ENCODE measurements around the gene EML2. TPM values are rescaled to one million over a fixed set of nuclear protein-coding genes. Genes with fewer than 3 reads are reported as not detected.

The EML2 gene
- total RNA-seq, 2 donors from 2014 or later: 18.7 to 22.5 TPM

- Histone ChIP-seq H3K36me3 (no peaks in the 10 kb centered on the region), H3K27ac (peak overlapping the region; percentile 59 to 76), H3K9me3 (peaks cover 0 to 3% of the 10 kb centered on the region in 2 donors), H3K4me1 (peaks cover 0 to 42% of the 10 kb centered on the region in 2 donors), H3K4me3 (no peak overlapping the region), H3K27me3 (no peaks in the 10 kb centered on the region)
- DNase-seq (ENCODE audit: low spot score): no peak
- TF ChIP-seq CTCF (IDR thresholded peaks at IDR 0.05): no peak
Measured at GRCh38 chr19:45568732-45569131, 70.5 kb downstream of the EML2 start.

GRCh38 chr19:45567609-45568008 is 71.6 kb downstream of the EML2 start:
- Histone ChIP-seq H3K4me1 (peaks cover 0 to 37% of the 10 kb centered on the region in 2 donors), H3K27ac (peak overlapping the region; percentile 59 to 76), H3K9me3 (peaks cover 0 to 3% of the 10 kb centered on the region in 2 donors), H3K27me3 (no peaks in the 10 kb centered on the region), H3K36me3 (no peaks in the 10 kb centered on the region), H3K4me3 (no peak overlapping the region)
- DNase-seq (ENCODE audit: low spot score): no peak
- TF ChIP-seq CTCF (IDR thresholded peaks at IDR 0.05): no peak

GRCh38 chr19:45564131-45564780 is 74.9 kb downstream of the EML2 start:
- H3K9me3 ChIP-seq: no peaks in the 10 kb centered on the region
- DNase-seq (ENCODE audit: low spot score): no peak
- no peaks in the 10 kb centered on the region for H3K27me3 ChIP-seq
- no peaks in the 10 kb centered on the region for H3K36me3 ChIP-seq
- H3K27ac ChIP-seq: peak overlapping the region in 1 of 2 donors; percentile 21
- no peak overlapping the region for H3K4me3 ChIP-seq
- no peak for TF ChIP-seq CTCF (IDR thresholded peaks at IDR 0.05)
- peaks cover 0 to 32% of the 10 kb centered on the region in 2 donors for H3K4me1 ChIP-seq

GRCh38 chr19:45560686-45561085 is 78.5 kb downstream of the EML2 start:
- Histone ChIP-seq H3K36me3 (no peaks in the 10 kb centered on the region), H3K4me1 (peaks cover 0 to 18% of the 10 kb centered on the region in 2 donors), H3K4me3 (no peak overlapping the region), H3K27ac (peak overlapping the region in 1 of 2 donors; percentile 54), H3K27me3 (no peaks in the 10 kb centered on the region), H3K9me3 (no peaks in the 10 kb centered on the region)
- TF ChIP-seq CTCF (IDR thresholded peaks at IDR 0.05): no peak
- no peak for DNase-seq (ENCODE audit: low spot score)

- TF ChIP-seq CTCF (IDR thresholded peaks at IDR 0.05): no peak
- H3K4me3 ChIP-seq: no peak overlapping the region
- peaks cover 0 to 18% of the 10 kb centered on the region in 2 donors for H3K4me1 ChIP-seq
- no peak for DNase-seq (ENCODE audit: low spot score)
- H3K36me3 ChIP-seq: no peaks in the 10 kb centered on the region
- no peaks in the 10 kb centered on the region for H3K9me3 ChIP-seq
- H3K27ac ChIP-seq: peak overlapping the region in 1 of 2 donors; percentile 54
- no peaks in the 10 kb centered on the region for H3K27me3 ChIP-seq
Measured at GRCh38 chr19:45560038-45560437, 79.2 kb downstream of the EML2 start.

MicroRNAs encoded within 50 kb of the gene (microRNA counts, 767-probe panel; counts per million panel counts)
- microRNA hsa-miR-330-3p (0 to 1,837 counts per million in 2 donors), microRNA hsa-miR-330-5p (0 to 31.0 counts per million in 2 donors), microRNA hsa-miR-642a-5p (3,022 to 7,640 counts per million in 2 donors), microRNA hsa-miR-642b-3p (0 to 31.0 counts per million in 2 donors)

Small RNA genes lying within 50 kb of the gene (microRNA-seq; reads per million reads assigned to microRNA genes)
- 104 to 134 reads per million in 2 donors for gene MIR330 (ENCODE audit: borderline number of aligned reads in 2 of 2, borderline replicate concordance in 1 of 2)
- gene MIR642A (ENCODE audit: borderline number of aligned reads in 2 of 2, borderline replicate concordance in 1 of 2): 0 reads per million in 2 donors
- 0 reads per million in 2 donors for gene MIR642B (ENCODE audit: borderline number of aligned reads in 2 of 2, borderline replicate concordance in 1 of 2)

Other genes starting within 250 kb of the EML2 start
- gene PPP1R13L, start 234.3 kb downstream of the EML2 start, total RNA-seq: 100 to 1,000 TPM; 112 to 230 TPM
- 1 to 10 TPM; 5.5 to 5.6 TPM for gene POLR1G, start 232.8 kb downstream of the EML2 start, total RNA-seq
- gene ERCC1, start 215.5 kb downstream of the EML2 start, total RNA-seq: 100 to 1,000 TPM; 110 to 126 TPM
- 10 to 100 TPM; 17.8 to 19.7 TPM for gene FOSB, start 171.4 kb downstream of the EML2 start, total RNA-seq
- gene RTN2, start 142.3 kb downstream of the EML2 start, total RNA-seq: 10 to 100 TPM; 22.8 to 24.0 TPM
- gene PPM1N, start 141.0 kb downstream of the EML2 start, total RNA-seq: 1 to 10 TPM in 1 of 2 donors, not detected in 1; 1.8 TPM
- 10 to 100 TPM; 61.4 to 61.7 TPM for gene VASP, start 131.9 kb downstream of the EML2 start, total RNA-seq
- gene OPA3, start 54.6 kb downstream of the EML2 start, total RNA-seq: 10 to 100 TPM; 15.8 to 33.5 TPM
- 10 to 100 TPM in 1 of 2 donors, 1 to 10 TPM in 1; 6.2 to 12.1 TPM for gene GPR4, start 37.2 kb downstream of the EML2 start, total RNA-seq
- gene GIPR, start 28.8 kb upstream of the EML2 start, total RNA-seq: 1 to 10 TPM; 2.7 to 3.1 TPM
- gene SNRPD2, start 52.6 kb upstream of the EML2 start, total RNA-seq: 100 to 1,000 TPM; 158 to 201 TPM
- gene QPCTL, start 53.3 kb upstream of the EML2 start, total RNA-seq: 1 to 10 TPM; 2.4 to 3.0 TPM
- gene FBXO46, start 91.5 kb upstream of the EML2 start, total RNA-seq: 10 to 100 TPM; 11.6 to 12.1 TPM
- under 1 TPM; 0.78 to 0.90 TPM for gene MEIOSIN, start 94.0 kb upstream of the EML2 start, total RNA-seq
- gene SIX5, start 129.9 kb upstream of the EML2 start, total RNA-seq: 10 to 100 TPM in 1 of 2 donors, 1 to 10 TPM in 1; 9.3 to 18.6 TPM
- gene DMPK, start 143.1 kb upstream of the EML2 start, total RNA-seq: 100 to 1,000 TPM; 107 to 214 TPM
- gene DMWD, start 153.4 kb upstream of the EML2 start, total RNA-seq: 10 to 100 TPM; 41.5 to 55.9 TPM
- gene RSPH6A, start 175.9 kb upstream of the EML2 start, total RNA-seq: not detected
- gene SYMPK, start 223.8 kb upstream of the EML2 start, total RNA-seq: 10 to 100 TPM; 16.4 to 20.6 TPM
- gene FOXA3, start 224.9 kb upstream of the EML2 start, total RNA-seq: not detected
- gene IRF2BP1, start 246.7 kb upstream of the EML2 start, total RNA-seq: 10 to 100 TPM; 24.2 to 30.5 TPM